Measurements from ENCODE around the gene MYL5. TPM values are rescaled to one million over a fixed set of nuclear protein-coding genes. Genes with fewer than 3 reads are reported as not detected.

The MYL5 gene
- total RNA-seq, 3 donors from 2014 or later, result 7.9 to 14.9 (median 12.1) TPM

GRCh38 chr4:656436-657337, 17.7 kb upstream of the MYL5 start:
- no peak overlapping the region for H3K4me3 ChIP-seq
- no peaks in the 10 kb centered on the region for H3K4me1 ChIP-seq
- intact Hi-C loops (cut with DNase I; ENCODE audit: low total_unique reads), result loop anchor here (10.0 kb wide), 1 partner anchor 908 kb away; no protein-coding TSS in a partner anchor
- no peak overlapping the region for H3K27ac ChIP-seq
- DNase-seq (ENCODE audit: low spot score in 2 of 2), result no peak
- H3K36me3 ChIP-seq, result no peaks in the 10 kb centered on the region
- no peak for TF ChIP-seq POLR2AphosphoS5 (IDR thresholded peaks at IDR 0.05)
- no peaks in the 10 kb centered on the region for H3K9me3 ChIP-seq
- H3K27me3 ChIP-seq, result peaks cover 0 to 30% of the 10 kb centered on the region in 2 donors

GRCh38 chr4:657338-657833, 17.0 kb upstream of the MYL5 start:
- Histone ChIP-seq H3K4me1 (no peaks in the 10 kb centered on the region), H3K4me3 (no peak overlapping the region), H3K9me3 (no peaks in the 10 kb centered on the region), H3K36me3 (no peaks in the 10 kb centered on the region), H3K27ac (no peak overlapping the region), H3K27me3 (peaks cover 0 to 23% of the 10 kb centered on the region in 2 donors)
- no peak for DNase-seq (ENCODE audit: low spot score in 2 of 2)
- TF ChIP-seq CTCF (IDR thresholded peaks at IDR 0.05) (no peak), POLR2A (IDR thresholded peaks at IDR 0.05) (no peak), POLR2AphosphoS5 (IDR thresholded peaks at IDR 0.05) (no peak)
- intact Hi-C loops (cut with DNase I; ENCODE audit: low total_unique reads), result loop anchor here (10.0 kb wide), 1 partner anchor 907 kb away; no protein-coding TSS in a partner anchor

DNA sequence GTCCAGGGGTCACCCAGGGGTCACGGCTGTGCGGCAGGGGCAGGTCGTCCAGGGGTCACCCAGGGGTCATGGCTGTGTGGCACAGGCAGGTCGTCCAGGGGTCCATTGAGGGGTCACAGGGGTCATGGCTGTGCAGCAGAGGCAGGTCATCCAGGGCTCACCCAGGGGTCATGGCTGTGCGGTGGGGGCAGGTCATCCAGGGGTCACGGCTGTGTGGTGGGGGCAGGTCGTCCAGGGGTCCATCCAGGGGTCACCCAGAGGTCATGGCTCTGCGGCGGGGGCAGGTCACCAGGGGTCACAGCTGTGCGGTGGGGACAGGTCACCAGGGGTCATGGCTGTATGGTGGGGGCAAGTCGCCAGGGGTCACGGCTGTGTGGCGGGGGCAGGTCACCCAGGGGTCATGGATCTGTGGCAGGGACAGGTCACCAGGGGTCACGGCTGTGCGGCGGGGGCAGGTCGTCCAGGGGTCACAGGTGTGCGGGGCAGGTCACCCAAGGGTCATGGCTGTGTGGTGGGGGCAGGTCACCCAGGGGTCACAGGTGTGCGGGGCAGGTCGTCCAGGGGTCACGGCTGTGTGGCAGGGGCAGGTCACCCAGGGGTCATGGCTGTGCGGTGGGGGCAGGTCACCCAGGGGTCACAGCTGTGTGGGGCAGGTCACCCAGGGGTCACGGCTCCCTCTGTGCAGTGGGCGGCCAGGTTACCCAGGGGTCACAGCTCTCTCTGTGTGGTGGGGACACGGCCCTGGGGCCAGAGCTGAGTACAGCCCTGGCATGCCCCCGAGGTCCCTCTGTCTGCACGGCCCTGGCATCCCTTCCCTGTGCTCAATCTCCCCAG, 16.3 kb upstream of the MYL5 start:
- intact Hi-C loops (cut with DNase I; ENCODE audit: low total_unique reads), result loop anchor here (10.0 kb wide), 1 partner anchor 907 kb away; no protein-coding TSS in a partner anchor
- peaks cover 0 to 23% of the 10 kb centered on the region in 2 donors for H3K27me3 ChIP-seq
- H3K36me3 ChIP-seq, result no peaks in the 10 kb centered on the region
- no peak overlapping the region for H3K27ac ChIP-seq
- H3K4me1 ChIP-seq, result no peaks in the 10 kb centered on the region
- H3K9me3 ChIP-seq, result no peaks in the 10 kb centered on the region
- no peak overlapping the region for H3K4me3 ChIP-seq
- TF ChIP-seq CTCF (IDR thresholded peaks at IDR 0.05) (no peak), POLR2A (IDR thresholded peaks at IDR 0.05) (no peak), POLR2AphosphoS5 (IDR thresholded peaks at IDR 0.05) (no peak)
- no peak for DNase-seq (ENCODE audit: low spot score in 2 of 2)

DNA sequence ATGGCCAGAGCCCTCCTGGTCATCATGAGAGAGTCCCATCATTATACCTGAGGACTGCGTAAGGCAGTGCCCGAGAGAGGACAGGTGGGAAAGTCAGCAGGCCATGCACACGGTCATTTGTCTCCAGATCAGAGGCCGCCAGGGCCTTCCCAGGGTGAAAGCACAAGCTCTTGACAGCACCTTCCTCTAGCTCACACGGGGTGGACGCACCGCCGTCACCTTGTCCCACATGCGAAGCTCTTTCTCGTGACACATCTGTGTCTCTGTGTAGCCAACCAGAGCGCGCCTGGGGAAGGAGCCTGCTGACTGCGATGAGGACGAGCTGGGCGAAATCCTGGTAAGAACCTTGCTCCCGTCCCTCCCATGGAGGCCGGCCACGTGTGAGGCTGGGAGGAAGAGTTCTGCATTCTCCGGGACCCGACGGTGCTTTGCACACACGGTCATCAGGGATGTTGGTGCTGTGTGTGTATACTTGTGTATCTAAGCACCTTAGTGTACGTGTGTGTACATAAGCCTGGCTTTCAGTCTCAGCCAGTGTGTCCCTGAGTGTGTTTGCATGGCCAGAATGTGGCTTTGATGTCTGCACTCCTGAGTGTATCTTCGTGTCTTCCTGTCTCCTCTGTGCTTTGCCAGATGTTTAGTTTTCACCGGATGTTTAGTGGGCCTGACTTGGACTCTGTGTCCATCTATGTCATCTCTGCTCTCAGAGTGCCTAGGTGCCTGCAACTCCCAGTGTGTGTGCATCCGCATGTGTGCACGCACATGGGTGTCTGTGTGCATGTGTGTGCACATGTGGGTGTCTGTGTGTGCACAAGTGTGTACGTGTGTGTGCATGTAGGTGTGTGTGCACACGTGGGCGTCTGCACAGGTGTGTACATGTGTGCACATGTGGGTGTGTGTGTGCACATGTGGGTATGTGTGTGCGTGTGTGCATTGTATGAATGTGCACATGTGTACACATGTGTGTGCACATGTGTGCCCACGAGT, 15.4 kb upstream of the MYL5 start:
- no peaks in the 10 kb centered on the region for H3K36me3 ChIP-seq
- H3K9me3 ChIP-seq, result no peaks in the 10 kb centered on the region
- H3K4me1 ChIP-seq, result no peaks in the 10 kb centered on the region
- H3K4me3 ChIP-seq, result no peak overlapping the region
- TF ChIP-seq POLR2A (IDR thresholded peaks at IDR 0.05) (no peak), CTCF (IDR thresholded peaks at IDR 0.05) (no peak), POLR2AphosphoS5 (IDR thresholded peaks at IDR 0.05) (no peak)
- intact Hi-C loops (cut with DNase I; ENCODE audit: low total_unique reads), result loop anchor here (10.0 kb wide), 1 partner anchor 906 kb away; no protein-coding TSS in a partner anchor
- peaks cover 0 to 23% of the 10 kb centered on the region in 2 donors for H3K27me3 ChIP-seq
- no peak for DNase-seq (ENCODE audit: low spot score in 2 of 2)
- H3K27ac ChIP-seq, result no peak overlapping the region

All from breast epithelium (tissue), 4 donors.